ENCODE results near the gene SIPA1L3.

The SIPA1L3 gene

DNA sequence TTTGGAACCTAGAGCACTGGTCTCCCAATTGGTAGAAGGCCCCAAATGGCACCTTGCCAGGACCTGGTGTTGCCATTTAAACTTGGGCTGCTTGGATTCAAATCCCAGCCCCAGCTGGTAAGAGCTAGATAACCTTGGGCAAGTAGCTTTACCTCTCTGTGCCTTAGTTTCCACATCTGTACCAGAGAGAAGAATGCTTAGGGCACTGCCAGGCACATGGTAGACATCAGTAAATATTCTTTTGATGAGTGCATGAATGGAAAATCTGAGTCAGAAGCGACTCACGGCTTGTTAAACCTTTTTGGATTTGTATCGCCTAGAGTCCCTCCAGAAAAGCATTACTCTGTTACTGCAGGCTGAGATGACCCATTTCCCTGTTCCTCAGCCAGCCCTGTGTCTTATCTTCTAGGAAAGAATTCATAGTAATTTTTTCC, 90.9 kb downstream of the SIPA1L3 start:
- no peak for DNase-seq (ENCODE audit: low read depth)

DNA sequence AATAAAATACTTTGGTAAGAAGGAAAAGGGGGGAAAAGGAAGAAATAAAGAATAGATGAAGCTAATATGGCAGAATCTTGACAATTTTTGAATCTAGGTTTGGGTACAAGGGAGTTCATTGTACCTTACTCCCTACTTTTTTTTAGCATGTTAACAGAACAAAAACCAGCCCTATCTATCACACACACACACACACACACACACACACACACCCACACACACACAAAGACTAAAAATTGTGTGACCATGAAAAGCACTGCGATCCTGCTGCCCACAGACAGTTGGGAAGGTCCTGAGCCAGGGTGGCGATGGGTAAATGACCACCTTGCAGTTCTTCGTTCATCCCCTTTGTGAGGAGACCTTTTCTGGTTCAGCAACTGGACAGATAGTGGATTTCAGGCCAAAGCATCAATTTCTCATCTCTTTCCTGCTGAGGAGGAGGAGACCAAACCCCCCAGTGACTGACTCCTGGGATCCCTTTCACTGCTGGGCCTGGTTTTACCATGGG, 91.8 kb downstream of the SIPA1L3 start:
- no peak for DNase-seq (ENCODE audit: low read depth)

DNA sequence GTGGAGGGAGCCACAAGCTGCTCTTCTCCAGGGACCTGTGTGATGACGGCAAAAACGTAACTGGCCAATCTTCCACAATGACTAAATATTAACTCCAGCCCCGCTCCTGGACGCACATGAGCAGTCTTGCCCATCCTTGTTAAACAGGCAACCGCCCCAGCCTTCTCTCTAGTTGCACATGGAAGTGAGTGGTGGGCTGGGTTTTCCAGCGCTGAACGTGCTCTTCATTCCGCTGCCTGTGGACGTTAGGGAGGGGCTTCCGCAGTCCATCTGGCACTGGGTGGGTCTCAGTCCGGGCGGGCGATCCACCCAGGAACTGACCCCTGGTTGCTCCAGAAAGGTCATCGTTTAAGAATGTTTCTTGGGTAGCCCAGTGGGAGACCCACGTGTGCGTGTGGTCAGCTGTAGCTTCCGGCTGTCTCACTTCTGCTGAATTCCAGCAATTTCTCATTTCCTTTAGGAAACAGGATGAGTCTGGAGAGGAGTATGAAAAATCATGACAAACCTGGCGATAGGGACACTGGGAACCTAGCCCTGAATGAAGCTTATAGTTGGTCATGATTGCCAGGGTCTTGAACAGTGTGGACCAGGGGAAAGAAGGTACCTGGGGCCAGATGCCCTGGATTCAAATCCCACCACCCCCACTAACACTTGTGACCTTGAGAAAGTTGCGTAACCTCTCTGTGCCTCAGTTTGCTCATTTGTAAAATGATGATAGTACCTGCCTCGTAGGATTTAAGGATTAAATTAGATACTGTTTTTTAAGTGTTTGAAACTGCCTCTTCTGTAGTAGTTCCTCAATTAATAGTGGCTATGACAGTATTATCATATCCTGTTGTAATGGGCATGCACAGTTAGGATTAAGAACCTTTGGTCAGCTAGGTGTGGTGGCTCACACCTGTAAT, 92.6 kb downstream of the SIPA1L3 start:
- no peak for DNase-seq (ENCODE audit: low read depth)

DNA sequence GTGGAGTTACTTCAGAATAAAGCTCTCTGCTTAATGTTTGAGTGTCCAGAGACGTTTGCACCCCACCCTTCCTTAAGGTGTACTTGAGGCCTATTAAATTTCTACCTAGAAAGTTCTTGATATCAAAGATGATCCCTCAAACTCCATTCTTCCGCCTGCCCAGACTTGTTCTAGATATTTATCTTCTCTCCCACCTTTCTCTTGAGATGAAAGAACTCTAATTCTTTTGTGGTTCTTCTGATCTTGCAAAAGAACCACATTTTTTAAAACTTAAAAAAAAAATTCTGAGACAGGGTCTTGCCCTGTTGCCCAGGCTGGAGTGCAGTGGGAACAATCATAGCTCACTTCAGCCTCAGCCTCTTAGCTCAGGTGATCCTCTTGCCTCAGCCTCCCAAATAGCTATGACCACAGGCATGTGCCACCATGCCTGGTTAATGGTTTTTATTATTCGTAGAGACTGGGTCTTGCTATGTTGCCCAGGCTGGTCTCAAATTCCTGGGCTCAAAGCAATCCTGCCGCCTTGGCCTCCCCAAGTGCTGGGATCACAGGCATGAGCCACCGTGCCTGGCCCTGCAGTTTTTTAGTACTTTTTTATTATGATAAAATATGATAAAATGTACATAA, 94.3 kb downstream of the SIPA1L3 start:
- DNase-seq (ENCODE audit: low read depth) = no peak

DNA sequence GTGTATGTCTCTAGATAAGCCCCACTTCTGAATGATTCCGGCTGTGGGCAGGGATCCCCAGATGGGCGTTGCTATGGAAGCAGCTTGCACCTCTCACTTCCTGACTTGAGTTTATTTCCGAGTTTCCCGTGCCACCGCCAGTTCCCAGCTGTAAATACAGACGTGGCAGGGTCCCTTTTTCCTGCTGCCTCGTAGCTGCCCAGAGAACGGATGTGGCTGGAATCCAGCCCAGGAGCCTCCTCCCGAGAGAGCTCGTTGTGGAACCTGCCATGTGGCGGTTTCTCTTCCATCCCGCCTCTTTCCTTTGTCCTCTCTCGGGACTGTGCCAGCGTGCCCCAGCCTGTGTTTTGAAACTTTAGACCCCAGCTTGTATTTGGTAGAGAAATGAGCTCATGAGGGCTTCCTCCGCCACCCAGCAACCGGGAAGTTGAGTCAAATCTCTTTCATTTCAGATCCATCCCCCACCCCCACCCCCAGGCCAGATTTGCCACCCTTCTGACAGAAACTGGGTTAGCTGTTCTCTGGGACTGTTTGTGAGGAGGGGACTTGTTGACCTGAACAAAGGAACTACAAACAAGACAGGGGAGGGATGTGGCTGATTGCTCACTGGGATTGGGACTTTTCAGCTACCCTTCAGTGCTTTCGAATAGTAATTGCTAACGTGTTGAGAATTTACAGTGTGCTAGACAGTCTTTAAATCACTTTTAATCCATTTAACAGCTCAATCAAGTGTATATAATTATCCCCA, 96.6 kb downstream of the SIPA1L3 start:
- no peak for DNase-seq (ENCODE audit: low read depth)

DNA sequence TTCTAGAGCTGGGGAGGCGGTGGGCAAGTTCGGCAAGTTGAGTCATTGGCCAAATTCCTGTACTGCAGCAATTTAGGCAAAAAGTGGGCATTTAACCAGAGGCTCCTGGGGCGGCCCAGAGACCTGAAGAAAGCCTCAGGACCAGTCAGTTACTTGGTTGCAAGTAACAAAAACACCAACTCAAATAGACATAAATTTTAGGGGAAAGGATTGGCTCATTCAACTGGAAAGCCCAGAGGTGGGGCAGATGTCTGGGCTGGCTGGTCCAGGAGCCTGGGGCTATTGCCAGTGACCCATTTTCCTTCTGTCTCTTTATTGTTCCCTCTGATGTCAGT, 97.1 kb downstream of the SIPA1L3 start:
- no peak for DNase-seq (ENCODE audit: low read depth)

DNA sequence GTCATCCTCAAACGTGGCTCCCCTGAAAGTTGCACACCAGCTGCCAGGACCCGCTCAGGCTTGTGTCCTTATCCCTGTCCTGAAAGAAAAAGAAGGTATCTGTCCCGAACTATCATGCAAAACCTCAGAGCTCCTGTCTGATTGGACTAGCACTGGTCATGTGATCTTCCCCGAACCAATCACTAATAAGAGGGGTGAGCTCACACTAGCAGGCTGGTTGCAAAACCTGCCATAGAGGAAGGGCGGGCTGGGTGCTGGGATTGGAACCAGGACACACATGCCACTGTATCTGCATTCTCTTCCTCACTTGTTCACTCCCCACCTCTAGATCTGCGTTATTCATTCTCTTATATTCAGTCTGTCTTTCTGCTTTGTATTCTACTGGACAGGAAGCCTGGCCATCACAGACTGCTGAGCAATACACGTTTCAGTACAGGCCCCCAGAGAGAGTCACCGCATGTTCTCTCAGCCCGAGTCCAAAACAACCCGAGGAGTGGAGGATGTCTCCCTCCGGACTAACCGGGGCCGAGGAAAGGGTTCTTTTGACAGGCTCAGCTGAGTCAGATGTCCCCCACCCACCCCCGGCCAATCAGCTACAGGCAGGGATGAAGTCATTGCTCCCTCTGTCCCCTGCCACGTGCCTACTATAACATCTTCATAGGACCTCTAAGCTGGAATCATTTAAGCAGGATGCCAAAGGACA, 97.7 kb downstream of the SIPA1L3 start:
- no peak for DNase-seq (ENCODE audit: low read depth)

DNA sequence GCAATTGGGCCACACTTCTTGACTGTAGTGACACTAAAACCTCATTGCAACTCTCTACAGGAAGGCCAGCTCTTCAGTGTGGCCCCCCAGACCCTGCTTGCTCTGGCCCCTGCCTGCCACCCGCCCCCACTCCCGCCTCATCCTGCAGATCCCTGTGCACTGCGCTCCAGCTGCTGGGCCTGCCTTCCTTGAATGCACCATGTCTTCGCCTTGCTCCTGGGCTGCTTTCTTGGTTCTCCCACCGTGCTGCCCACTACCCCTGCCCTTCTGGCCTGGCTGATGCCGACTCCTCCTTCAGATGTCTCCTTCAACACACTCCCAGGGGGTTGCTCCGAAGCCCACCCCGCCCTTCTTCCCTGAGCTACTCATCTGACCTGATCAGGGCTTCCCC, 98.2 kb downstream of the SIPA1L3 start:
- DNase-seq (ENCODE audit: low read depth) = no peak

DNA sequence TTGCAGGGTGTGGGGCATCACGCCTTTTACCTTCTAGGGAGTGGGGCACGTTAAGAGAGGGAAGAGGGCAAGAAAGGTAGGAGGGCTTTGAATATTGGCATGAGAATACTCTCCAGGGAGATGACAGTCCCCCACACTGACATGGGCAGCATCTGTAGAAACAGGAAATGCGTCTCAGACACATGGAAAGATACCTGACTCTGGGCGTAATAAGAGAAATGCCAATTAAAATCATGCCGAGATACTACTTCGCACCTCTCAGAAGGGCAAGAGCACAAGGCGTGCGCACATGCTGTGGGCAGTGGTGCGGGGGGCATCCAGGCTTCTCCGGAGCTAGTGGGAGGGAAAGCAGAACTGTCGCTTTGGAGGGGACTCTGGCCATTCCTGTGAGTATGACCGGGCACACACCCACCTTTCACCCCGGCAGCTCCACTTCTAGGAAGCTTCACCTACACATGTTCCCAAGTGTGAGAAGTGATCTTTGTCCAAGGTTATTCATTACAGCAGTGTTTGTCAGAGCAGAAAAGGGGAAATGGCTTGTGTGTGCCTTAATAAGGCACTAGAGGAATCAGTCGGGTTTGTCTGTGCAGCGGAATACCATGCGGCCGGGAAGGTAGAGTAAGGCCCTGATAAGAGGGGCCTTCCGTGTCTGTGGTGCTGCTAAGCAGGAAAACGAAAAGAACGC, 99.5 kb downstream of the SIPA1L3 start:
- no peak for DNase-seq (ENCODE audit: low read depth)

DNA sequence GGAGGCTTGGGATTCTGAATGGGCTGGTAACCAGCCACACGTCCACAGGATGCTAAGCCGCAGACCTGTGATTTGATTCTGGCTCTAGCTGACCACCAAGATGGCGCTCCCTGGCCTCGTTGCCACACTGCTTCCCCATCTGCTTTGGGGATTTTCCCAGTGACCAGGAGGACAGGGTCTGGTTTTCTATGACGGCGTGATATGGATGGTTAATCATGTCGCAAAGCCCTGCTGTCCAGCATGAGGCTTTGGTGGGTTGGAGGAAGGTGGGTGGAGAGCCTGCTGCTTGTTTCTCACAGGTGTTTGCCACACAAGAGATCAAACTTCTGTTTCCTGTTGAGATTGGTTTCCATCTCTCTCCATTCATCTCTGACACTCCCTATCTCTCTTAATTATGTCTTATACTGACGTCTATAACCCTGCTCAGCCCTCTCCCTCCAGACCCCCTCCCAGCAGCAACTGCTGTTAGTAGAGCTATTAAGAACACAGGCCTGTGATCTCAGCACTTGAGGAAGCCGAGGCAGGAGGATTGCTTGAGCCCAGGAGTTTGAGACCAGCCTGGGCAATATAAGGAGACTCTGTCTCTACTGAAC, 102.7 kb downstream of the SIPA1L3 start:
- DNase-seq (ENCODE audit: low read depth) = no peak

DNA sequence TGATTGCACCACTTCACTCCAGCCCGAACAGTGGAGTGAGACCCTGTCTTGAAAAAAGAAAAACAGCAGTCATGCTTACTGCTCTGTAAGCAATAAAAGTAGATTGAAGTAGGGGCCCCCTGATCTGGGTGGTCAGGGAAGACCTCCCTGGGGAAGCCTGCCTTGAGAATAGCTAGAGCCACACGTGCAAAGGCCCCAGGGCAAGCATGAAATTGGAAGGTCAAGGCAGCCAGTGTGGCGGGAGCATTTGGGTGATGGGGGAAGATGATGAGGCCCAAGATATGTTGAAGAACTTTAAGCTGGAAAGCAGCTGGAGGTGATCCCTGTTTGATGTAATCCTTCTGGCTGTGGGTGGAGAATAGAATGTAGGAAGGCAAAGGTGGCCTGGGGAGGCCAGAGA, 104.4 kb downstream of the SIPA1L3 start:
- no peak for DNase-seq (ENCODE audit: low read depth)

DNA sequence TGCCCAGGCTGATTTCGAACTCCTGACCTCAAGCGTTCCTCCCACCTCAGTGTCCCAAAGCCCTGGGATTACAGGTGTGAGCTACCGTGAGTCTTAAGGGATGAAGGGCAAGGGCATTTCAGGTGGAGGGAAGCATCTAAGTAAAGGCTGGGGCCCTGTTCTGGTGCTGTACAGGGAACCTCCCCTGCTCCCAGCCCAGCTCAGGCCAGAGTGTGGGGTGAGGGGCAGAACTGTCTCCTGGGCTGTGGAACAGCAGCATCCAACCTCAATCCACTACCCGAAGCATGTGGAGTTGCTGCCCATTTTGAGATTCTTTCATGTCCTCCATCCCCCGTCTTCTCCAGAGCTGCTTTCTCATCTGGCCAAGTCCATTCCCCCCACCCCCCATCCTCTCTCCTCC, 105.3 kb downstream of the SIPA1L3 start:
- DNase-seq (ENCODE audit: low read depth) = no peak

DNA sequence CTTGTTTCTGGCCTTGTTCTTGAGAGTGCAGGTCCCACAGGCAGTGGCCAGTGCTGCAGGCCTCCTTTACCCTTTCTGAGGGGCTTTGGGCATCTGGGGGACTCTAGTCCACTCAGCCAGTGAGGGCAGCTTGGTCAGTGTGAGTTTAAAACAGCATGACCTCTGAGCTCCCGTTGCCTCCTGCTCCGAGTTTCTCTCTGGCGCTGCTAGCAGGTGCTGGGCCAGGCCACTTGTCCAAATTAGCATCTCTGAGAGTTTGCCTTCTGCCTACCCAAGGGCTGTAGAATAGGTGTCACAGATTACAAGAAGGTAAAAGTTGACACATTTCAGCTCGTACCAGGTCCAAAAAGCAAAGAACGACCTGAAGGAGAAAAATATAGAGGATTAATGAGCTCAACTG, 105.9 kb downstream of the SIPA1L3 start:
- no peak for DNase-seq (ENCODE audit: low read depth)

DNA sequence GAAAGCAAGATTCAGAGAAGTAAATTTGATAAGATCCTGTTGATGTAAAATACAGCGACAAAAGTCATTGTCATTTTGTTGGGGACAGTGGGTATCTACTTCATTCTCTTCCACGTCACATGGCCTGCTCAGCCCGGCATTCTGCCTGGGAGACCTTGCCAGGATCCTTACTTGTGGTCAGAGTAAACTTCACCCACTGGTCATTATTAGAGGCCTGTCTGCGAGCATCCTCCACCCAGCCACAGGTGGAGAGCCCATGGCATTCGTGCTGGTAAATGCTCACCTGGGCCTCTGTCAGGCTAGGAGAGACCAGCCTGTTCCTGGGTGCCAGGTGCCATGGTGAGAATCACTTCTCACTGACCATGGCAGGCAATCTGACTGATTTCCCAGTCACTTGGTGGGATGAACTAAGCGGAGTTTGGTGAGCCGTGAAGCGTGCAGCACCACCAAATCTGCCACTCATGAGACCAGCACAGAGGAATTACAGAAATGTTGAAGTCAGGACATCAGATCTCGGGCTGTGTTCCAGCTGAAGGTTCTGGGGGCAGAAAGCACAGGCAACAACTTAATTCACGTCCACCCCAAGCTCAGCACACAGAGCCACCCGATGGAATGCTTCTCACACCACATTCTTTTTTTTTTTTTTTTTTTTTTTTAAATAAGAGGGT, 107.0 kb downstream of the SIPA1L3 start:
- DNase-seq (ENCODE audit: low read depth) = no peak

DNA sequence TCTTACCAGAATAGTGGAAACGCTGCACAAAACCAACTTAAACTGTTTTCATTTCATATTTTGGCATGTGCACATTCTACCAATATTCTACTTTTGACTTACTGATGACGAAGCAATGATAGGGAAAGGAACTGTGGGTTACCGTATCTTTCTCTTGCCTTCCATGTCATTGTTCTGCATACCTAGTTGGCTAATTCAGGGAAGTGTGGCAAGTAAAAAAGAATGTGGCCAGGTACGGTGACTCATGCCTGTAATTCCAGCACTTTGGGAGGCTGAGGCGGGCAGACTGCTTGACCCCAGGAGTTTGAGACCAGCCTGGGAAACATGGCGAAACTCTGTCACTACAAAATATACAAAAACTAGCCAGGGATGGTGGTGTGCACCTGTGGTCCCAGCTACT, 108.2 kb downstream of the SIPA1L3 start:
- no peak for DNase-seq (ENCODE audit: low read depth)

DNA sequence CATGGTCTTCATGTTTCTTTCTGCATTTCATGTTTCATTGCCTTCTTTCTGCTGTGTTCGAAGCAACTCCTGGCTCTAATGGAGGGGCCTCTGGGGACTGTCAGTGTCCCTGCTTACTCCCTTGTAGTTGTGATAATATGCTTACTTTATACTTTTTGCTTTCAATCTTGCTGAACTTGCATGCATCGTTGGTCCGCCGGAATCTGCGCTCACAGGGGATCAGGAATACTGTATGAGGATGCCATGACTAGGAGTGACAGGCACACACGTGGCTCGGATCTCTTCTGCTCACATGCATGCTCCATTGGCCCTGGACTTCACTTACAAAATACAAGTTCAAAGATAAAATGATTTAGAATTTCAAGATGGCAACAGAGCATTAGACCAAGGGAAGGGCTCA, 108.8 kb downstream of the SIPA1L3 start:
- DNase-seq (ENCODE audit: low read depth) = no peak

DNA sequence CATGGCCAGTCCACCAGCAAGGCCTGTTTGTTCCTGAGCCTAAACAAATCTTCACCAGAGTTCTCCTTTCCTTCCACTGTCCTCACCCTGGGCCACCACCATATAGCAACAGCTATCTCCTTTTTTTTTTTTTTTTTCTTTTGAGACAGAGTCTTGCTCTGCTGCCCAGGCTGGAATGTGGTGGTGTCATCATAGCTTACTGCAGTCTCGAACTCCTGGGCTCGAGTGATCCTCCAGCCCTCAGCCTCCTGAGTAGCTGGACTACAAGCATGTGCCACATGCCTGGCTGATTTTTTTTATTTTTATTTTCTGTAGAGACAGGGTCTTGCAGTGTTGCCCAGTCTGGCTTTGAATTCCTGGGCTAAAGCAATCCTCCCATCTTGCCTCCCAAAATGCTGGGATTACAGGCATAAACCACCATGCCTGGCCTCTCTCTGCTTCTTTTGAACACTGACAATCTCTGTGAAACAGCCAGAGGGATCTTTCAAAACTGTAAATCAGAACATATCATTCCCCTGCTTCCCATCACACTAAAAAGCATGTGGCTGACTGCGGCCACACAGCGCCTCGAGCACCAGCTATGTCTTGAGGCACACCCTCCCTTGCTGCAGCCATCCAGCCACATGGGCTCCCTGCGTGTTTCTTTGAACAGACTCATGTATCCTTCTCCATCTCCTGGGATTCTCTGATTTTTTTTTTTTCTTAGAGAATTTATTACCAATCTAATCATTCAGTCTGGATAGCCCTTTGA, 110.6 kb downstream of the SIPA1L3 start:
- no peak for DNase-seq (ENCODE audit: low read depth)

DNA sequence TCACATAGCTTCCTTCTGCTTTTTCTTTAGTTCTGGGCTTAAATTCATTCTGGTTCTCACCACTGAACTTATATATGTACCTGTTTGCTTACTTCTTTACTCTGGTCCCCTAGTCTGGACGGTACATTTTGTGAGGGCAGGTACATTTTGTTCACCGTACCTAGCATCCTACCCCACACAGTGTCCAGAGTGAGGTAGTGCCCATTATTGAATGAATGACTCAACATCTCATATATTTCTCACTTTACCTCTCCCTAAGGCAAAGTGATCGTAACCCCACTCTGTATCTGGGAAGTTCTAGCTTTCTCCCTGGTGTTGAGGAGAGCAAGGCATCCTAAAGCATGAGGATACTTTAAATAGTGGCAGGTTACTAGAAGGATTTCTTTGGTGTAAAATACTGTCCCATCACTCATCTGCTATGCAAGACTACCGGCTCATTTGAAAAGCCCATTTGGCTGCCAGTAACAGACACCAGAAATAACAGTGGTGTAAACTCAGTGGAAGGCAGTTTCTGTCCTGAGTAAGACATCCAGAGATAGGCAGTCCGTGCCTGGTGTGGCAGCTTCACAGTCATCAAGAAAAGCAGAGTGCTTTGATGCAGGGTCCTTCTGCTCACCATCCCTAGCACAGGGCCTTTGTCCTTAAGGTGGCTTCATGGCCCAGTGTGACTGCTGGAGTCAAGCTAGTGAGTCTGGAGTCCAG, 111.8 kb downstream of the SIPA1L3 start:
- DNase-seq (ENCODE audit: low read depth) = no peak

DNA sequence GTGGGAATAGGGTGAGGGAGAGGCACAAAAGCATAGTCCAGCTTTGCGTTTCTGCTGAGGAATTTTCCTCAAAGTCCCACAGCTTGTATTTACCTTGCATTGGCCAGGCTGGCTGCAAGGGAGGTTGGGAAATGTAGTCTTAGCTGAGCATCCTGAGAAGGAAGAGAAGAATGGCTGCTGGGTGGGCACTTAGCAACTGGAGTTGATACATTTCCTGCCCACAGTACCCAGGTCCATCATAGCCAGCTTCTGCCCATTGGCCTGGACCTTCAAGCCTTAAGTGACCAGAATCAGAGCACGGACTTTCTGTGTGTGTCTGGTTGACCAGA, 112.4 kb downstream of the SIPA1L3 start:
- no peak for DNase-seq (ENCODE audit: low read depth)
